Amniotic stem cell (primary cell): Measurements from ENCODE around the gene HBB.
A peak's percentile ranks its signal among the peaks of the same experiment; 100 is the strongest.

Source experiments
- DNase-seq: peaks from one replicate; lab custom pipeline; 2025; lab: John Stamatoyannopoulos, UW

HBB gene

DNA sequence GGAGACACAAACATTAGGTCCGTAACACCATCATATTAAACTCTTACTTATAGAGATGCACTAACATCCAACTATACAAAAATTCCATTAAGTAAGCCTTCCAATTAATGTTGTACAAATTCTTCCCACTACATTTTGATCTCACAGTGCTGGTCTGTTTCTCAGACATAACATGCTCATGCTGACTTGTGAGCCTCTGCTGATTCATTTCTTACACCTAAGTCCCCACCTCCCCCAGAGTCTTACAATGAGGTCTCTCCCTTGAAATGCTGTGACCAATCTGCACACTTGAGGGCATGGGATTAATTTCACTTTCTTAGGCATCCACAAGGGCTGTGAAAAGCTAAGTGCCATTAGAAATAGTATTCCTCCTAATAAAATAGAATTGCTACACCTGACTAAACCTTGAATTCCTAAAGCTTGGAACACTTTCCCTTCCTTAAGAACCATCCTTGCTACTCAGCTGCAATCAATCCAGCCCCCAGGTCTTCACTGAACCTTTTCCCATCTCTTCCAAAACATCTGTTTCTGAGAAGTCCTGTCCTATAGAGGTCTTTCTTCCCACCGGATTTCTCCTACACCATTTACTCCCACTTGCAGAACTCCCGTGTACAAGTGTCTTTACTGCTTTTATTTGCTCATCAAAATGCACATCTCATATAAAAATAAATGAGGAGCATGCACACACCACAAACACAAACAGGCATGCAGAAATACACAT lies 20.8 kb upstream of the HBB start:
- no peak for DNase-seq

- no peak for DNase-seq
Measured at GRCh38 chr11:5246772-5247471, 20.1 kb upstream of the HBB start.

DNA sequence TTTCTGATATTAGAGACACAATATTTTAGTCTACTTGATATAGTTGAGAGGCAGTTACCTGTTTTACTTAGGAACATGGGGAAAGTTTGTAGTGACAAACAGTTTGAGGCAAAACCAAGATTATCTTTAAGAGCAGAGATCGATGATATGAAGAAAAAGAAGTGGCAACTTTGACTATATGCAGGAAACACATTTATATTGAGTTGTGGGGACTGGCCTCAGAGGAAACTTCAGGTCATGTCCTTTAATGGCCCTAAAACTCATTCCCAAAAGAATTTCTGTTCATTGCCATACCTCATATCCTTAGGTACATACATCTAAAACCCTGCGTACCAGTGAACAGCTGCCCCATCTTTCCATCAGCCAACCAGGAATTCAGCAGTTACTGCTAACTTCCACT lies 18.3 kb upstream of the HBB start:
- no peak for DNase-seq

- no peak for DNase-seq
Measured at GRCh38 chr11:5243816-5244180, 16.9 kb upstream of the HBB start.

- DNase-seq = no peak
Measured at GRCh38 chr11:5242933-5243815, 16.3 kb upstream of the HBB start.

GRCh38 chr11:5242208-5242607 lies 15.3 kb upstream of the HBB start:
- no peak for DNase-seq

GRCh38 chr11:5241458-5241857 lies 14.6 kb upstream of the HBB start:
- DNase-seq = no peak

DNA sequence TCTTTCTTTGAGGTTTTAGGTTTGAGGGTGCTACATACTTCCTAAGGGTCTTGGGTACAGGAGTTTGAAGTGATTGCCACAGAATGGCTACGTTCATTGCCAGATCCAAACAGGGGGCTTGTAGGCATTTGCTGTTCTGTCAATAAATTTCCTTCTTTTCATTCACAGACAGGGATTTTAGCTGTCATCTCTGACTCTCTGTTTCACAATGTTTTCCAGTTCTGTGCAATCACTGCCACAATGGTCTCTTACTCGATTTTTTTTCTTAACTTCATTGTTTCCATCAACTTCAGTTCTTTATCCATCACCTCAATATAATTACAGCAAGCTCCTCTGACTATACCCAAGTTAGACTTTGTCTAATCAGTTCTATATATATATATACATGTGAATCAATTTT lies 13.6 kb upstream of the HBB start:
- no peak for DNase-seq

DNA sequence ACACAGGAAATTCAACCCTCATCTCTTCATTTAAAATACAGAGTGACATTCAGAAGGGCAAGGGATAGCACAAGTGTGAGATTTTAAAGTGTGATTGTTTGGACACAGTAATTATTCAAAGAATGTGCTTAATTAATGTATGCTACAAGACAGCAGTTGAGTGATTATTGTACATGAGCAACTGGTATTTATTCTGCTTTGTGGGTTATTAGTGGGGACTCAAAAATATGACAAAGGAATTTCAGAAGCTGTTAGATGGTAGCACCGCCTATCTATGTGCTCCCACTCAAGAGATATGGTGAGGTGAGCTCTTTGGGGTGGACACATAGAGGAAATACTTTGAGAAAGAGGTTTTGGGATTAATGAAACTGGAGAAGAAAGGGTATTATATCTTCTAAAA lies 13.2 kb upstream of the HBB start:
- no peak for DNase-seq

DNA sequence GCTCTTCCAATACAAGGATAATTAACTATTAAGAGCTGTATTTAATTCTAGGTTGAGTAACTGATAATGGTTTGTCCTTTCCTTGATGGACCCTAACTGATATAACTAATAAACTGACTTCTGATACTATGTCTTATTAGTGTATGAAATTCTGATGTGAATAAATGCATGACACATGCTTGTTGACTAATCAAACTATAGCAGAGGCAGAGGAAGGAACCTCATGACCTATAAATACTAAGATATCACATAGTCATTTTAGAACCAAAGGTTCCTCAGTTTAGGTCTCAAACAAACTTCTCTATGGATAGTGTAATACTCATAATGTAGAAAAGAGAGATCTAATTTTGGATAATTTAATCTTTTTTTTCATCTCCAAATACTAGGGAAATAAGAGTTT lies 12.2 kb upstream of the HBB start:
- no peak for DNase-seq

GRCh38 chr11:5238486-5238885 lies 11.6 kb upstream of the HBB start:
- DNase-seq = no peak

- no peak for DNase-seq
Measured at GRCh38 chr11:5237420-5237819, 10.5 kb upstream of the HBB start.

GRCh38 chr11:5235364-5236095 lies 8.7 kb upstream of the HBB start:
- no peak for DNase-seq

DNA sequence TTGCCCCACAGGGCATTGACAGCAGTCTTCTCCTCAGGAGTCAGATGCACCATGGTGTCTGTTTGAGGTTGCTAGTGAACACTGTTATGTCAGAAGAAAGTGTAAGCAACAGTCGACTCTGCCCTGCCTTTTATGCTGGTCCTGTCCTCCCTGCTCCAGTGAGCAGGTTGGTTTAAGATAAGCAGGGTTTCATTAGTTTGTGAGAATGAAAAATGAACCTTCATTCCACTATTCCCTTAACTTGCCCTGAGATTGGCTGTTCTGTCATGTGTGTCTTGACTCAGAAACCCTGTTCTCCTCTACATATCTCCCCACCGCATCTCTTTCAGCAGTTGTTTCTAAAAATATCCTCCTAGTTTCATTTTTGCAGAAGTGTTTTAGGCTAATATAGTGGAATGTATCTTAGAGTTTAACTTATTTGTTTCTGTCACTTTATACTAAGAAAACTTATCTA lies 7.5 kb upstream of the HBB start, which contains the start of gene HBD:
TSS of gene HBD (minus strand) at position 103 of the 454 bp plus-strand sequence. CDS start at position 53, 50 bp downstream.
- peak; percentile 1 for DNase-seq

DNA sequence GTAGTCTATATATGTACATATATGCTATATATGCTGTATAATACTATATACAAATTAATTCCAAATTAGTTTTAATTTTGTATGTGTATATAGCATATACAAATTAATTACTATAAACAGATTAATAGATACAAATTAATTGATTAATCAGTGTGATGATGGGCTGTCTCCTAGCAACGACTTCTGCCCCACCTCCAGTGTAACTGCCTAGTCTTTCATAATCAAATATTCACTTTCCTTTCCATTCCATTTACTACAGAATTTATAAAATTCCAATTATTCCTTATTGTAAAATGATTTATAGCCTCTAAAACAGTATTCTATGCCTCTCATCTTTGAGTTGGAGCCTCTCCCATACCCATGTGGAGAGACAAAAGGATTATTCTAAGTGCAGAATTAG lies 6.4 kb upstream of the HBB start:
- DNase-seq = no peak

- no peak for DNase-seq
Measured at GRCh38 chr11:5232821-5233220, 6.0 kb upstream of the HBB start.

DNA sequence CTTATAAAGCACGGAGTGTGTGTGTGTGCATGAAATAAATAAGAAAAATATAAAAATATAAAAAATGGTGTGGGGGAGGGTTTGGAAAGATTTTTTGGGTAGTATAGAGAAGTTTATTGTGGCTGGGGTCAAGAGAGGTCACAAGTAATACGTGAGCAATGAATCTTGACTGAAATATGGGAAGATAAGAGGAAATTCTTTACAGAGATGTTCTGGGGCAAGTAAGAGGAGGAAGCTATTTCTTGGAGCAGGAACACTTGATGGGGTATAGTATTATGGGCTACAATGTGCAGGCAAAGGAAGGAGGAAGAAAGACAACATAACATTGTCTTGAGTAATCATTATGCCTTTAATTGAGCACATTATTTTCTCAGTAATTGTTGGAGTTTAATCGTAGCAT lies 5.3 kb upstream of the HBB start:
- DNase-seq = no peak

- DNase-seq = no peak
Measured at GRCh38 chr11:5231111-5231510, 4.2 kb upstream of the HBB start.

GRCh38 chr11:5230266-5230665 lies 3.4 kb upstream of the HBB start:
- no peak for DNase-seq

DNA sequence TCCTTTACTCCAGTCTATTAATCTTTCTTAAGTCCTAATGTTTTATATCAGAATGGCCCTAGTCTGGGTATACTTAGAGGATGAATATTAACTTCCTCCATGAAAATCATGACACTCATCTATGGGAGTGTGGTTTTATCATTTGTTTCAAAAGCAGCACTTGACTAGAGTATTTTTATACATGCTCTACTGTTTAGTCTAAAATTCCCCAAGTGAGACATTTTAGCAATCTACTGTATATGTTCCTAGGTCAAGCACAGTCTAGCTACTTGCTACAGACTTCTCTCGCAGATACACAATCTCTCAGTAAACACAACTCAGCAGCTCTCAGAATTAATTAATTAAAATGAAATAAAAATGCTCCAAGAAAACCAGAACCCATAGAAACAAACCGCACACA lies 2.9 kb upstream of the HBB start:
- no peak for DNase-seq

- DNase-seq = no peak
Measured at GRCh38 chr11:5229356-5229755, 2.5 kb upstream of the HBB start.

- DNase-seq = no peak
Measured at GRCh38 chr11:5228124-5228523, 1.3 kb upstream of the HBB start.
